AG09309 (cell line): ENCODE data around the gene PRXL2A.
"Not testable (repeated sequence)": the region's sequence is repeated elsewhere in the genome, so short reads cannot be mapped to it uniquely, and the experiment has no call there.

Source experiments
- DNase-seq: peaks from one replicate; pipeline ENCODE4 v3.0.0-alpha.2; 2010; ENCODE audit warnings: low read depth
- H3K4me3 ChIP-seq: 2 replicates; pipeline ENCODE4 v1.5.1; 2011; ENCODE audit warnings: mild to moderate bottlenecking, low read depth, low read length, moderate library complexity; ENCODE audit not compliant: control insufficient read depth
- CTCF ChIP-seq: IDR thresholded peaks from 2 replicates; pipeline ENCODE4 v1.5.1; 2011; ENCODE audit warnings: mild to moderate bottlenecking, low read depth, low read length, inconsistent platforms; ENCODE audit not compliant: insufficient read depth, control insufficient read depth; ENCODE audit errors: missing control alignments

PRXL2A gene

GRCh38 chr10:80408242-80409101 is at the start of gene PRXL2A:
PRXL2A (plus strand) TSS chr10:80408551; CDS start chr10:80420468, 11,917 bp downstream.
- TF ChIP-seq CTCF = no peak
- DNase-seq = no peak
- H3K4me3 ChIP-seq = no peak within 1 kb of the TSS

- not testable (repeated sequence) for DNase-seq
Observed at GRCh38 chr10:80358925-80359324, 49.4 kb upstream of the PRXL2A start.

GRCh38 chr10:80359644-80360043 is 48.7 kb upstream of the PRXL2A start:
- no peak overlapping the region for H3K4me3 ChIP-seq
- no peak for TF ChIP-seq CTCF
- DNase-seq = no peak

More at GRCh38 chr10:80358925-80359324, 49.4 kb upstream of the PRXL2A start:
- not testable (repeated sequence) for H3K4me3 ChIP-seq

- no peak for DNase-seq
- H3K4me3 ChIP-seq = no peak overlapping the region
- no peak for TF ChIP-seq CTCF
Observed at GRCh38 chr10:80365510-80365909, 42.8 kb upstream of the PRXL2A start.

- H3K4me3 ChIP-seq = no peak overlapping the region
- DNase-seq = no peak
- no peak for TF ChIP-seq CTCF
Observed at GRCh38 chr10:80371467-80371866, 36.9 kb upstream of the PRXL2A start.

GRCh38 chr10:80372675-80373074 is 35.7 kb upstream of the PRXL2A start:
- no peak overlapping the region for H3K4me3 ChIP-seq
- TF ChIP-seq CTCF = no peak
- no peak for DNase-seq

- no peak for TF ChIP-seq CTCF
- DNase-seq = no peak
- no peak overlapping the region for H3K4me3 ChIP-seq
Observed at GRCh38 chr10:80373502-80373901, 34.8 kb upstream of the PRXL2A start.
